NCI-H345 (cell line): ENCODE measurements around the gene ISM1.
A peak's percentile ranks its signal among the peaks of the same experiment; 100 is the strongest.

Experiments
- DNase-seq: peaks from one replicate; lab custom pipeline; 2025; lab: John Stamatoyannopoulos, UW

ISM1 gene

DNA sequence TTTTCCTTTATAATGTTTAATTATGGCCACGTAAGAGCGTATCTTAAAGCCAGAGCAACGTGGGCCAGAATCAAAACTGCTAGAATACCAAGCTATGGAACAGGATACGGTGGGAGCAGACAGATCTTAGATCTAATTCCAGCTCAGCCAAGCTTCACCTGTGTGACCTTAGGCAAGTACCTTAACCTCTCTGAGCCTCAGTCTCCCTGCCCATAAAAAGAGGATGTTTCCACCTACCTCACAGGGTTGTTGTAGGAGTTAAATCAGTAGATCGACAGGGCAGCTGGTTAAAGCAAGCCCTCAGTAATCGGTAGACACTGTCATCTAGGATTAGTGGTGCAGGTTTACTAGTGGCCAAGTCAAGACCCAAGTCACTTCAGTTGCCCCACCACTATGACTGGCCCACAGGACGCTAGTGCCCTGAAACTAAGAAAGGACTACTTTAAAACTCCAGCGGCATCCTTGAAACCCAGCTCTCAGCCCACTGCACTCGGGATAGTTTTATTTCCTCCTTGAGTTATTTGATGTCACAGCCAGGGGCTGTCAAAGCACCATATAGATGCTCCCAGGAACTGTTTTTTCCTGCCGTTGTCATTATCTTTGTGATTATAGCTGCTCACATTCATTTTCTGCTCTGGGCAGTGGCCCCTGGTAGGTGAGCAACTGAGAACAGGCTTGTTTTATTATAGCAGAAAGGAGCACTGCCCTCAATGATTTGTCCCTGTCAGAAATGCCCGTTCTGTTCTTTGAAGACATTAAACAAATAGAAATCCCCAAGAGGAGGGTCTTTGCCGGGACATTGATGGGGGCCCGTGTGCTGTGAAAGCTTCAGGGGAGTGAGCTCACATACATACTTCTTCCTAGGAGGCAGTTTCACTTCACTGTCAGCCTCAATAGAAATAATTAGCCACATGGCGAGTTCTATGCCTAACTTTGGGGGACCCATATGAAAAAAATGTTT is 63.1 kb downstream of the ISM1 start:
- DNase-seq, result no peak

GRCh38 chr20:13284830-13285229 is 63.8 kb downstream of the ISM1 start:
- no peak for DNase-seq

DNA sequence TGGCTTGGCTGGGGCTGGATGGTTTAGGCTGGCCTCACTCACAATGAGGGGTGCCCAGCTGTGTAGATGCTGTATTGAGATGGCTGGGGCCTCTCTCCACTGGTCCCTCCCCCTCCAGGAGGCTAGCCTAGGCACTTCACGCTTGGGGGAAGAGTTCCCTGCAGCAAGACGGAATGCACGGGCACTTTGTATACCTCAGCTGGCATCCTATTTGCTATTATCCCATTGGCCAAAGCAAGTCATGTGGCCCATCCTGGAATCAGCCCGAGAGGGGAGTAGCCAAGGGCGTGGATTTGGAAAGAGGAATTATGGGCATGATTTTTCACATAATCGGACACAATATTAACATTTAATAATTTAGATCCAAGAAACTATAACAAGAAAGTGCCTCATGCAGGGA is 64.3 kb downstream of the ISM1 start:
- DNase-seq, result no peak

DNA sequence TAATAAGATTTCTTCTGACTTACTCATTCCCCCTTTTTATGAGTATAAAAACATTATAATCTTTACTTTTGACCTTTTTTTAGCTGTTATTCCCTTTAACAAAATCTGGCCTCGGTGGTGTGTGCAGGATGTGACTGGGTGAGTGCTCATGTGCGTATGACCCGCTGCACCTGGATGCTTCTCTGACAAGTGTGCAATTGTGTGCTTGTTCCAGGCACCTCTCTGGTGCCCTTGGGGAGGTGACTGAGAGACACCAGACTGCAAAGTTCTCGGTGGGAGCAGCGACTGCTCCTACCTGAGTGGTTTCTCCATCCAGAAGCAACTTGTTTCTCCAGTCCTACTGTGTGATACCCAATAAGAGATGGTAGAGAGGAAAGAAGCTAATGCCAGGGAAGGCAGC is 65.0 kb downstream of the ISM1 start:
- DNase-seq, result no peak

- DNase-seq, result peak; percentile 73
Observed at GRCh38 chr20:13286607-13287006, 65.5 kb downstream of the ISM1 start.

DNA sequence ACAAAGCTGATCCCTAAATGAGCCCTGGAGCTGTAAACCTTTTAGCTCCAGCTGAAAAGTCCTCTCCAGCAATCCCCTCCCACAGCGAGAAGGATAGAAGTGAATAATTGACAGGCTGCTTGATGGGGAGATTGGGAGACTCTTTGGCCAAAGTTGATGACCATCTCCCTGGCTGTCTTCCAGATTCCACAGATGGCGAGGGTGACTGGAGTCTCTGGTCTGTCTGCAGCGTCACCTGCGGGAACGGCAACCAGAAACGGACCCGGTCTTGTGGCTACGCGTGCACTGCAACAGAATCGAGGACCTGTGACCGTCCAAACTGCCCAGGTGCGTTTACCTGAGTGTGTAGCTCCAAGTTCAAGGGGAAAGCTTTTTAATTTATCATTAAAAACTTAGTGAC is 67.3 kb downstream of the ISM1 start:
- no peak for DNase-seq

DNA sequence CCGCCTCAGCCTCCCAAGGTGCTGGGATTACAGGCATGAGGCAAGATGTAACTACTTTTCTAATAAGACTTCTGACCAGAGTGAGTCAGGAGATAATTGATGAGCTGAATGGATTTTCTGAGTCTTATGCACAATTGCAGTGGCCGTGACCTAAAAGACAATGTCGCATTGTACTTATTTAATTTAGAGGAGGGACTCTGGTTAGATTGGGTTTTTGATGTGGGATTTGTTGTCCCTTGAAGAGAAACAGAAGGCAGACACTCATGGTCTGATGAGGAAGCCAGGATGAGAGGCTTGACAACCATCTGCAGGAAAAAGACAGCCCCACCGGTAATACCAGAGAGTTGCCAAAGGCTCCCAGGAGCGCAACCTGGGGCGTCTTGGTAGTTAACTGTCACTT is 68.0 kb downstream of the ISM1 start:
- no peak for DNase-seq

GRCh38 chr20:13290724-13291123 is 69.7 kb downstream of the ISM1 start:
- DNase-seq, result no peak

GRCh38 chr20:13291157-13291556 is 70.1 kb downstream of the ISM1 start:
- no peak for DNase-seq

DNA sequence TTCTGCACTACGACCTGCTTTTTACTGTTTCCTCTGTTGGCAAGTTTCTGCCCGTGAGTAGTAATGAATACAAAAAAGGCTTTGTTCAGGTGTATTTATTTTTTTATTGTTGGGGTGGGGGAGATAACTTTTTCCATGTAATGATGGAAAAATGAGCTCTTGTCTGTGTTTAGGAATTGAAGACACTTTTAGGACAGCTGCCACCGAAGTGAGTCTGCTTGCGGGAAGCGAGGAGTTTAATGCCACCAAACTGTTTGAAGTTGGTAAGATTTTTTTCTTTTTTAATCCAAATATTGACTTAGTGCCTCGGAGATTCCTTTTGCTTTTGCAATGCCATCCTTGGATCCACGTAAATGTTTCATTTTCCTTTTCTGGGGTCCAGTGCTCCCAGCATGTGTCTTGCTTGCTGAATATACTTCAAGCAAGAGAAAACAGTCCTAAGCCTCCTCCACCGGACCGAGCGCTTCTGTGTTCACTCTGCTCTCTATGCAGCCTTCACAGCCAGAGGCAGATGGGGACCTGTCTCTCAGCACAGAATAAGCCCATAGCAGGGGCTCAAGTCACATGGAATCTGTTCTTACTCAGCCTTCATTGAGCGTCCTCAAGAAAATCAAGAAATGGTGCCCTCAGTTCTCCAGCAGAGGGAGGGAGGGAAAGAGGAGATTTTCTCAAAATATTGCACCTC is 71.3 kb downstream of the ISM1 start:
- DNase-seq, result no peak

DNA sequence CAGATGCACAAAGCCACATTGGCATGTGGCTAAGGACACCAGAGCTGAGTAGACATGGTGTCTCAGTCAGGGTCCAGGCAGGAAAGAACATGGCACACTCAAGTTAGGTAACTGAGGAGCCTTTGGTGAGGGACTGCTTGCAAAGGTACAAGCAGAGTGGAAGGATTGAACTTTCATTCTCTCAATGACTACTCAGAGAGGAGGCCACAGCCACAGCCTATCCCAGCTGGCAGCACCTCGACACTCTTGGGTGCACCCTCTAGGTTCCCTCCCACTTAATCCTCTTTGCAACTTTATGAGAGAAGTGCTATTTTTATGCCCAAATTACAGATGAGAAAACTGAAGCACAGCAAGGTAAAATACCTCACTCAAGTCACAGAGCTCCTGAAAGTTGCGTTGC is 73.4 kb downstream of the ISM1 start:
- no peak for DNase-seq

DNA sequence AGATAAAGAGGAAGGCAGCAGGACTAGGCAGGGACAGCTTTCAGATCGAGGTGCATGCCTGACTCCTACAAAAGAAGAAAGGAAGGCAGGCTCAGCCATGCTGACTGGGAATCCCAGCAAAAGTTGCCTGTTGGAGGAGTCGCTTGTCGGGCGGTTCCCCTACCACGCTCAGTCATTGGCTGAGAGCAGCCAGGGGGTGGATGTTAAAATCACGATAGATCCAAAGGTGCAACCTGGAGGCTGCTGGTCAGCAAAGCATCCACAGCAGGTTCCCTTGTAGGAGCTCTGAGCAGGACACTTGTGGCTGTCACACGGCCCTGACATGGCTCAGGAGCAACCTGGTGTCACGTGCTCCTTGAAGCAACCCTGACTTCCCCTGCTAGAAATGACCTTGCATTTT is 74.6 kb downstream of the ISM1 start:
- DNase-seq, result no peak

GRCh38 chr20:13296070-13296469 is 75.0 kb downstream of the ISM1 start:
- no peak for DNase-seq

DNA sequence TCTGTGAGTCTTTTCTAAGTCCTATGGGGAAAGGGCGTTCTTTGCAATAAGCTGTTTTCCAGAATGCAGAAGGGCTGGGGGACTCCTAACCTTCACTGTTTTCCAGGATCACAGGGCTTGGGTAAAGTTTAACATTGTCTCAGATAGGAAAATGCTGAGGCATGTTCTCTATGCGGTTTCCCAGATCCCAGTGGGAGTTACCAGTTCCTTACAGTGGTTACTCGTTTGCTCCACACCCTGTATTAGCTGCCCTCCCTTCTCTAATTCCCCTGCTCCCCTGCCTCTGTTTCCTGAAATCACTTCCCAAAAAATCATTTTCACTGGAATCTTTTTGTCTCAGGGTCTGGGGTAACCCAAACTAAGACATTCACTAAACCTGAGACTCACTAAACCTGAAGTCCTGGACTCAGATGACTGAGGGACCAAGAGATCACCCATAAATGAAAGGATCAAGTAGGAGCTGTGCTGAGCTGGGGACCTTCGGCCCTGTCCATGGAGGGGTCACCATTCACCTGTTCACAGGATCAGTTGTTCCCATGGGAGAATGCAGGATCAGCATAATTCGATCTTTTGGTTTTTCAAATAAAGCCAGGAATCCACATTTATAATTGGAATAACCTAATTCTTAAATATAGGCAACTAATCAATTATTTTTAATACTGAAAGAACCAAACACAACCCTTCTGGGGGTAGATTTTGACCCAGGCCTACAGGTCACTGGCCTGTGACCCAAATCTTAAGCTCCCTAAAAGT is 76.2 kb downstream of the ISM1 start:
- no peak for DNase-seq

DNA sequence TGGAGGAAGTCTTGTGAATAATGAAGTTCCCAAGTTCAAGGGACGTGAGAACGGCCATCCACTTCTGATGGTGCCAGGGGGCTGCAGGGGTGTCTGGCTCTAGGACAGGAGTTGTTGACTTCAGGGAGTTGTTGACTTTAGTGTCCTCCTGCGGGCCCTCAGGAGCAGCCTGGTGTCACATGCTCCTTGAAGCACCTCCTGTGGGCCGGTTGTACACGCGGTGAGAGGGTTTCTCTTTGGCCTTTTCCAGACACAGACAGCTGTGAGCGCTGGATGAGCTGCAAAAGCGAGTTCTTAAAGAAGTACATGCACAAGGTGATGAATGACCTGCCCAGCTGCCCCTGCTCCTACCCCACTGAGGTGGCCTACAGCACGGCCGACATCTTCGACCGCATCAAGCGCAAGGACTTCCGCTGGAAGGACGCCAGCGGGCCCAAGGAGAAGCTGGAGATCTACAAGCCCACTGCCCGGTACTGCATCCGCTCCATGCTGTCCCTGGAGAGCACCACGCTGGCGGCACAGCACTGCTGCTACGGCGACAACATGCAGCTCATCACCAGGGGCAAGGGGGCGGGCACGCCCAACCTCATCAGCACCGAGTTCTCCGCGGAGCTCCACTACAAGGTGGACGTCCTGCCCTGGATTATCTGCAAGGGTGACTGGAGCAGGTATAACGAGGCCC is 77.8 kb downstream of the ISM1 start:
- DNase-seq, result no peak

GRCh38 chr20:13299401-13299800 is 78.3 kb downstream of the ISM1 start:
- DNase-seq, result no peak

- DNase-seq, result no peak
Observed at GRCh38 chr20:13301596-13301995, 80.5 kb downstream of the ISM1 start.

DNA sequence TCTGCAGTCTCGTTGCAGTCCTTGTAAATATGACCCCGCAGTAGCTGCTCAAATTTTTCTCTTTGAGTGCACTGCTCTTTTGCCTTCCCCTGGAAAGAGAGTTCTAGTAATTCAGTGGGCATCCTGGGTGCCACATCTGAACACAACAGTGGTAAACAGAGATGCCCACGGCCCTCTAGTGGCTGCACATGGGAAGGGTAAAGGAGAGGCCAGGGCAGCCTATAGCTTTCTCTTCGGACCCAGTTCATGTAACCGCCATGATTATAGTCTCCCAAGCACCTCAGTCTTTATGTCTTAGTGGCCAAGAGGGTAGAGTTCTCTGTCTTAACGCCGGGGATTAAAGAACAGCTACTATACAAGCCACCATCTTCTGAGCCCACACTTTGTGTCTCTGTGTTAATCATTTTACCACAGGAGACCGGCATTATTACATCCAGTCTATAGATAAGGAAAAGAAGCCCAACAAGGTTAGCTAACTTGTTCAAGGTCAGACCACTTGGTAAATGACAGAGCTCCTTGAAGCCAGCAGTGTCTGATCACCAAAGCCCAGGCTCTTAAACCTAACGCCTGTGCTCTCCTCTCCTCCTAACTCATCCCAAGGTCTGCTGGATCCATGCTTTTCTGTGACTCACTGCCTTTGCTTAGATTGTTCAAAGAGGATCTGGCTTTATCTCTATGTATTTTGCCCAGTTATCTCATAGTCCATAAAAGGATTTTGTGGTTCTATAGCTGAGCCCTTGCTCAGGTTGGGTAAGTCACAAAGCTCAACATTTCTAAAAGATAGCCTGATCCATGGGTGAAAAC is 81.8 kb downstream of the ISM1 start:
- DNase-seq, result peak; percentile 30

DNA sequence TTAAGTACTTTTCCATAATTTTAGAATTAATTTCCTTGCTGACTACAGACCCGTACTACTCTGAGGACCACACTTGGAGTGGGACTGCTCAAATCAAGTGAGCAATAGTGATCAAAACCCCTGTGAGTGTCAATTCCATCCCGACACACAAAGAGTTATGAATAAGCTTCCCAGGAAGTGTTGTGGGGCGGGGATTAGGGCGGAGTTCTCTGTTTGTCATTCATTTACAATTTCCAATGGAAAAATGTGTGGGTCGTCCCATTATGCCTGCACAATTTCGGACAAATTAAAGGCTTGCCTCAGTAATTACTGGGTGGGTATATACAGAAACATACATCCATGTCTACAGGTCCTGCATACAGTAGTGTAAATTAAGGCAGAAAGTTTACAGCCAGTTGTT is 84.2 kb downstream of the ISM1 start:
- DNase-seq, result no peak

DNA sequence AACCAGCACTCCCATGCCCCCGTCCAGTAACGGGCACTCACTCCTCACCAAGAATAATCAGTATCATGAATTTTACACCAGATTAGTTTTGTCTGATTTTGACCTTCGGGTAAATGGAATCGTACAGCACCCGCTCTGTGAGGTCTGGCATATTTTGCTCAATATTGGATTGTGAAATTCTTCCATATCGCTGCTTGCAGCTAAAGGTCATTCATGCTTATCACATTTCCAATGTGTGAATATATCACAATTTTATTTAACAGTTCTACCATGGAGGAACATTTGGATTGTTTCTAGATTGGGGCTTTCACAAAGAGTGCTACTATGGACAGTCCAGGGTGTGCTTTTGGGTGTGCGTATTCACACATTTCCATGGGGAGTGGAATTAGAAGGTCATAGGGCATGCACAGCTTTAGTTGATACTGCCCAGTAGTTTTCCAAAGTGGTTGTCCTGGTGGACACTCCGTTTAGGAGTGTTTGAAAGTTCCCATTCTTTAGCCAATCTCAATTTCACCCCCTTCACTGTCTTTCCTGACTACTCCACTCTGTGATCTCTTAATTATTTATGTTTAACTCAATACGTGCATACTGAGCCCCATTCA is 86.6 kb downstream of the ISM1 start:
- DNase-seq, result no peak

DNA sequence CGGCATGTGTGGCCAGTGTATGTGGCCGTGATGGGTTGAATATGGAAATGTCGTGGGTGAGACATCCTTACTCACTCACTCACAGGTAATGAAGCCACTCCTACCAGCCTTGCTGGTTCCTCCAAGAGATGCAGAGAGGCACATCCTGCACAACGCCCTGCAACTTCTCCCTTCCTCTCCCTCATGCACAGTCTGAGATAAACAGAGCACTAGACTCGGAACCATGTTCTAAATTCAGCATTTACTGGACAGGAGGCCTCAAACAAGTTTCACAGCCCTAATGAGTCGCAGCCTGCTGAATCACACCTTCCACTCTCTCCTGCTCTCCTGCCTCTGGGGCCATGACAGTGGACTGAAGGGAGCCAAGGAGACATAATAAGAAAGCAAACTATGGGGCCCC is 91.2 kb downstream of the ISM1 start:
- no peak for DNase-seq
